GM19025 (cell line): ENCODE data around the gene MAGI2.

Source experiments
- ATAC-seq: cut with Tn5 transposase; IDR thresholded peaks from one replicate; pipeline ENCODE4 v1.9.1; 2021; ENCODE audit warnings: mild to moderate bottlenecking, low read depth, moderate library complexity; ENCODE audit not compliant: unreplicated experiment

MAGI2 gene

GRCh38 chr7:78476851-78477405, 976.5 kb downstream of the MAGI2 start:
- no peak for ATAC-seq

DNA sequence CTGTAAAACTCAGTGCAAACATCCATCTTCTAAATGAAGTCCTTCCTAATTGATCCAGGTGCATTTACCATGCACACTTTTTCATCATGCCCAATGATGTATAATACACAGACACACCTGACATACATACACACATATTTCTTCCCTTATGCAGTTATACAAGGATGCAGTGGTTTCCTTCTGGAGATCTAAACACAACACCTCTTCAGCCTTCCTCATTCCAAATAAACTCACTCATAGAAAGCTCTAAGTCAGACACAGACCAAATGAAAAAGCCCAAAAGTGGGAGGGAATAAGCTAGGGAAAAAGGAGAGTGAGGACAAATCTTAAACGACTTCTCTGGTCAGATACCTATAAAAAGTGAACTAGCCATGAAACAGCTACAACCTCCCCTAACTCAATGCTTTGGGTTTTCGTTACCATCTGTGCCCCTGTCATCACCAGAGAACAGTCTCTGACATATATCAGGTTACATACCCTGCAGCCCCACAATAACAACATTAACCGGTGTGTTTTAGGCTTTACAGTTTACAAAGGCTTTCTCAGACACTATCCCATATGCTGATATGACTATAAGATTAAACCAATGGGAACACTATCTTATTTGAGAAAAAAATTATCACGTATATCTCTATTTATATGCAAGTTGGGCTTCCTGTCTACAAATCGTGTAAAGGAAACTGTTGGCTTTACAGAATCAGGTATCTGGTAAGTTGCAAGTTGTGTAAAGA, 979.7 kb downstream of the MAGI2 start:
- ATAC-seq = no peak

- ATAC-seq = no peak
These were observed 980.4 kb downstream of the MAGI2 start for GRCh38 chr7:78473021-78473420.

- ATAC-seq = no peak
These were observed 980.9 kb downstream of the MAGI2 start for GRCh38 chr7:78472519-78472918.

GRCh38 chr7:78465894-78466293, 987.6 kb downstream of the MAGI2 start:
- no peak for ATAC-seq

- ATAC-seq = no peak
These were observed 990.4 kb downstream of the MAGI2 start for GRCh38 chr7:78463039-78463438.

DNA sequence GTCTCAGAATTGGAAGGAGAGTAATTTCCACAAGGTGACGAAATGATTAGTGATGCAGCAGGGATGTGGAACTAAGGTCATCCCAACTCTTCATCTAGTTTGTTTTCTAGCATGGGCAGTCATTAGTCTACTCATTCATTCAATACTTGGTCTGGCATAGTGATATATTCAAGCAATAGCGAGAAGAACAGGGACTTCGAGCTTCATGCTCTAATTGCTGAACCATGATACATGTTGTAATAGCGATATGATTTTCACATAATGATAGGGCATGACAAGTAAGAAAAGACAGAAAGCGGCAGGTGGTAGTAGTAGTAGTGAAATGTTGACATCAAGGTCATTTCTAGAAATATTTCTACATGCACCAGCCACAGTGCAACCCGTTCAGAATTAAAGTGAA, 1002.8 kb downstream of the MAGI2 start:
- no peak for ATAC-seq

GRCh38 chr7:78448911-78449310, 1004.6 kb downstream of the MAGI2 start:
- ATAC-seq = no peak

- ATAC-seq = no peak
These were observed 1009.2 kb downstream of the MAGI2 start for GRCh38 chr7:78444267-78444666.

- ATAC-seq = no peak
These were observed 1009.7 kb downstream of the MAGI2 start for GRCh38 chr7:78443811-78444210.

DNA sequence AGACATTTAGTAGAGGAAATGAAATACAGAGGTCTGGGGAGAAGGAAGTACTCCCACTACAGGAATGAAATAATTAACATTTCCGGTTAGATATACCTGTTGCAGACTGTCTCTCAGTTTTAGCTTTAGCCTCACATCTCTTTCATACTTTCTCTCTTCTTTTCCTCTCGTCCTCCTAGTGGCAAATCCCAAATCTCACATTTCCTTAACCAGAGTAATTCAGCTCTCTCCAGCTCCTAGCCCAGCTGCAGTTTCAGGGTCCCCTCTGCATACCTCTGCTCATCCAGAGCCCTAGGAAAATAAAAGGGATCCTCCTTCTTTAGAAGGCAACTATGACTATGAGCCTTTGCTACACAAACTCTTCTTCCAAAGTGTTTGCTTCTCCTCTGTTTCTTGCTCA, 1011.7 kb downstream of the MAGI2 start:
- ATAC-seq = no peak

DNA sequence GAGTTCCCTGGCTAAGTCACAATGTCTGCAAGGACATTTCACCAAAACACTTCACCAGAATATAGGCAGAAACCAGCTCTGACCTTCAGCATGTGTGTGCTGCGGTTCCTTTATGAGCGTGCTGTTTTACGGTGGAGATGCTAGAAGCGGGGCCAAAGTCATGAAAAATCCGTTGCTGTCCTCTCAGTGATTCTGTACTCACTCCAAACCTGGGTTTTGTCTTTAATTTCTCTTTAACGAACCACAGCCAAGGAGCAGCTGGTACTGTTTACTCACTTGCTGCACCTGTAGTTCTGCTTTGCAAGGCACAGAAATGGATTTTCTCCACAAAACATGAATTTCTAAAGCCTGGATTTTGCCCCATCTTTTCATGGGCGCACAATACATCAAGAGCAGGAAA, 1015.0 kb downstream of the MAGI2 start:
- ATAC-seq = no peak

DNA sequence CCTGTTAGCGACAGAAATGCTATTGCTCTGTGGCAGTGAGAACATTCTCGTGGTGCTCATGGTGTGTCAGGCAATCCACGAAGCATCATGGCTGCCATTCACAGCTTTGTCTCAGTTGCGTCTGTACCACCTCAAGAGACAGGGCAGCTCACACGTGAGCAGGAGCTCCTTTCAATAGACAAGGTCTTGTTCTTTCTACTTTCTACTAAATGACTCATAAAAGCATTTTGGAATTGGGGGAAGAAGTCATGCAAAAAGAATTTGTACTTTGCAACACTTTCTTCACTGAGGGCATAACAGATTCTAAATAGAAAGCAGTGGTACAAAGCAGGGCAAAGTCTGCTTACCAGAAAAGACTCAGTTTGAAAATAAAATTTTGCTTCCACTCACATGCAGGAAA, 1016.3 kb downstream of the MAGI2 start:
- no peak for ATAC-seq

DNA sequence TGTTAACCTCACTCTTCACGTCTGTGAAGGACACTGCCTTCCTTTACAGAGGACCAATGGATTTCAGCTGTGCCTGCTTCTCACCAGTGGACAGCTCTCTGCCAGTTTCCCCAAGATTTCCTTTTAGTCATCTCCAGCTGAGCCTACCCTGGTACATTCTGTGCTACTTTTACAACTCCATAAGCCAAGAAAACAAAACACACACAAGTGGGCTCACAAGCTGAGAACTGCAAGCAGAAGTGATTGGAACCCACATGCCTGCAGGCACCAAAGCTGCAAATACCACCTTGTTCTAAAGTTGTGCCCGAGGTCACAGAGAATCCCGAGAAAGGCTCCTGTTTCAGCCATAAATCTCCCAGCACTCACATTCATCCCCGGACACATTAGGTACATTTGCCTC, 1018.1 kb downstream of the MAGI2 start:
- no peak for ATAC-seq

- no peak for ATAC-seq
These were observed 1019.2 kb downstream of the MAGI2 start for GRCh38 chr7:78434281-78434680.

DNA sequence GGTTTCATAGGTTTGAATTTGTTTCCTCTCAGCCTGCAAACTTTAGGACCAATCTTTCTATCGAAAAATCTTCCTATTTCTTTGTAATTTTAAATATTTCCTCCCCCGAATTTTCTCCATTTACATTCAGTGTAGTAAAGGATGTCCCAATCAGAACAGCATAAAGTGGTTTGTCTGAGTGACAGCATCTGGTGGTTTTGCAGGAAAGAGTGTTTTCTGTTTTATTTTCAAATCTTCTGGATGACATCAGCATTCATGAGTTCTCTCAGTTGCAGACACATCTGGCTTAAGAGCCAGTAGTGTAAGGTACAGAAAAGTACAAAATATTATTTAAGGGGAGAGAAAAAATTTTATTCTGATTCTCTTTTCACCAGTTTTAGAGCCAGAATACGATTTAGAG, 1020.0 kb downstream of the MAGI2 start:
- no peak for ATAC-seq

DNA sequence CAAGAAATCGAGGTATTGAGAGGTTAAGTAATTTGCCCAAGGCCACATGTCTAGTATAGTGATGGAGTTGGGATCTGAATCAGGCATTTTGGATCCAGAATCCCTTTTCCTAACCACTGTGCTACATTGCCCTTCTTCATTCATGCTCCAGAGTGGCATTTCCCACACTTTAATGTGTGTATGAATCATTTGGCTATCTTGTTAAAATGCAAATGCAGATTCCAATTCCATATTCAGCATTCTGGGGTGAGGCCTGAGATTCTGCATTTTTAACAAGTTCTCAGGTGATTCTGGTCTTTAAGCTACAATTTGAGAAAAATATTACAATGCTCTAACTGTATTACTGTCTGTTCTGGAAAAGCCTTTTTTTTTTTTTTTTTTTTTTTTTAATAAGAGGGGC, 1023.6 kb downstream of the MAGI2 start:
- ATAC-seq = no peak

GRCh38 chr7:78427209-78427608, 1026.3 kb downstream of the MAGI2 start:
- ATAC-seq = no peak

GRCh38 chr7:78420001-78420400, 1033.5 kb downstream of the MAGI2 start:
- ATAC-seq = no peak

DNA sequence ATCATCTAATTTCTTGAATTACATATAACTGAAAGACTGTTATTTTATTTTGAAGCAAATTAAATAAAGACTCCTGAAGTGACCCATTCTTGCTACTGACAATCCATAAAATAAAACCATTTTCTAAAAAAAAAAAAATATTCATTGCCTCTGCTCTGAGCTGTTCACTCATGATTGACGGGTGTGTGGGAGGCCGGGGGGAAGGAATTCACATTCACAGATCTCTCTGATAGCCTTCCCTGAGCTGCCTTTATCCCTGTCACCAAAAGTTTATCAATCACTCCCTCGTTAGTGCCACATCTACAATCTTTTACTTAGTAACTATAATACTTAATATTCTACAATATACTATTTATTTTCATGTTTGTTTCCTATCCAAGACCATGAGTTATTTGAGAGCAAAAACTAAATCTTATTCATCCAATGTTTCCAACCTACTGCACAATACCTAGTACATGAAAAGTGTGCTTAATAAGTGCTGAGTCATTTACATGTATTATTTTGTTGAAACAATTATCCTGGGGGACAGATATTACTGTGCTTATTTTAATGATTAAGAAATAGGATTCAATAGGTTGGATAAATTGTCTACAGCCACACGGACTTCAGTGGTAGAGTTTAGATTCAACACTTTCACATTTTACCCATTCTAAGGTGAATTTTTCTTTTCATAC, 1036.2 kb downstream of the MAGI2 start:
- ATAC-seq = no peak

DNA sequence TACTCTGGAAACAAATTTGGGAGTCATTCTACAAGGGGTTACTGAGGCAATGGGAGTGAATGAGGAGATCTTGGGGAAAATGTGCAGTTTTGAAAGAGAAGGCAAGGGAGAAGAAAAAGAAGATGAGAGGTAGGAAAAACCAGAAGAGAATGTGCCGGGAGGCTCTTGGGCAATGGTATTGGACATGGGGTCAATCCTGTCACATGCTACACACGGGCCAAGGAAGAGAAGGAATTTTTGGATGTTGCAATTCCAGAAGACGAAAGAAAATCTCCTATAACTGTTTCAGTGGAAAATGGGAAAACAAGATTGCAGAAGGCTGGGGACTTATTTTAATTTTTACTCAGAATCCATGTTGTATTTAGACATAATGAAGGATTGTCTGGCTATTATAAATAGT, 1039.9 kb downstream of the MAGI2 start:
- no peak for ATAC-seq
